ENCODE data around the gene STAT1.
A peak's percentile ranks its signal among the peaks of the same experiment; 100 is the strongest.

STAT1 gene

GRCh38 chr2:191013932-191014652 lies at the start of gene STAT1:
Gene STAT1 (minus strand): TSS chr2:191014171. CDS start chr2:191010003, 4,168 bp downstream.
- DNase-seq: peak; percentile 98

DNA sequence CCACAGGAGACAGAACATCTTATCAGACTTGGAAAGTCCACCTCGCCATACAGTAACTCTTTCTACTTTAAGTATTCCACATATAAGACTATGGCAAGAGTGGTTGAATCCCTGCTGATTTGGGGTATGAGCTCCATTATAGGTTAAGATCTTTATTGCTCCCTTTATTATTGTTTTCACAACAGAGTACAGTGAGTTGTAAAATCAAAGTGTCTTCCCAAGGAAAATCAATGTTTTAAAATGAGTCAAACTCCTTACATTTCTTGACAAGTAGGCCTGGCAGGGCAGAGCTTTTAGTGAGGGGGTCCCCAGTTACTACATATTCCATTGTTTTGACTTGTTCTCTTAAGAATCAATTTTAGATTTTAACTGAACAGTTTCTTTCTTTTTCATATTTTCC lies 49.6 kb upstream of the STAT1 start:
- DNase-seq: no peak

GRCh38 chr2:191061381-191061980 lies 47.5 kb upstream of the STAT1 start:
- no peak for DNase-seq

- no peak for DNase-seq
Observed at GRCh38 chr2:191059308-191059707, 45.3 kb upstream of the STAT1 start.

DNA sequence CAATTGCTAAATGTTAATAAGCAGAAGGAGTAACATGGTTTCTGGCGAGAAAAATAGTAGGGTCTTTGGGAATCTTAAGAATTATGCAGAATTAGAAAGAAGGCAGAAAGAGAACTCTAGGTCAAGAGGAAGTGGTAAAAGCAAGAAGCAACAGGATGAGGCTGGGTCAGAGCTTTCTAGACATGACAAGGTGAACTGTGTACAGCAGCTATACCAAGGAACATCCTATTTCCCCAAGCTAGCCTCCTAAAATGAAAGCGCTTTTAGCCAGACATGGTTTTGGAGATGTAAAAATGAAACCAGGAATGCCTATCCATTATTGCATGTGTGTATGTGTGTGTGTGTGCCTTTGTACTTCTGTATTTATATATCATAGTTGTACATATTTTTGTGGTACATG lies 42.3 kb upstream of the STAT1 start:
- no peak for DNase-seq

DNA sequence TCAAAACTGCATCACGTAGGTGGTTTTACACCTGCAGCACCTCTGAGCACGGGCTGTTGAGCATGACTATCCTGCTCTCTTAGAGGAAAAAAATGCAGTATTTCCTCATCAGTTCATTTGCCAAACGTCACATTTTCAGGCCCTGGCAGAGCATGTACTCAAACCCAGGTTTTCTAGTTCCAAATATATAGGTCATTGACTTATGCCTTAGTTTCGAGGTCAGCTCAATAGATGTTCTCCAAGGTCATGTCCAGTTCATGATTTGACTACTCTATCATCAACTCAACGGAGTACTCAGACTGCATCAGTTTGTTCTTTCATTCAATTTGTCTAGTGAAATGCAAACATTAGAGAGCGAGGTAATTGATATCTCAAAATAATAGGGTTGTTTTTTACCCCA lies 39.3 kb upstream of the STAT1 start:
- no peak for DNase-seq

DNA sequence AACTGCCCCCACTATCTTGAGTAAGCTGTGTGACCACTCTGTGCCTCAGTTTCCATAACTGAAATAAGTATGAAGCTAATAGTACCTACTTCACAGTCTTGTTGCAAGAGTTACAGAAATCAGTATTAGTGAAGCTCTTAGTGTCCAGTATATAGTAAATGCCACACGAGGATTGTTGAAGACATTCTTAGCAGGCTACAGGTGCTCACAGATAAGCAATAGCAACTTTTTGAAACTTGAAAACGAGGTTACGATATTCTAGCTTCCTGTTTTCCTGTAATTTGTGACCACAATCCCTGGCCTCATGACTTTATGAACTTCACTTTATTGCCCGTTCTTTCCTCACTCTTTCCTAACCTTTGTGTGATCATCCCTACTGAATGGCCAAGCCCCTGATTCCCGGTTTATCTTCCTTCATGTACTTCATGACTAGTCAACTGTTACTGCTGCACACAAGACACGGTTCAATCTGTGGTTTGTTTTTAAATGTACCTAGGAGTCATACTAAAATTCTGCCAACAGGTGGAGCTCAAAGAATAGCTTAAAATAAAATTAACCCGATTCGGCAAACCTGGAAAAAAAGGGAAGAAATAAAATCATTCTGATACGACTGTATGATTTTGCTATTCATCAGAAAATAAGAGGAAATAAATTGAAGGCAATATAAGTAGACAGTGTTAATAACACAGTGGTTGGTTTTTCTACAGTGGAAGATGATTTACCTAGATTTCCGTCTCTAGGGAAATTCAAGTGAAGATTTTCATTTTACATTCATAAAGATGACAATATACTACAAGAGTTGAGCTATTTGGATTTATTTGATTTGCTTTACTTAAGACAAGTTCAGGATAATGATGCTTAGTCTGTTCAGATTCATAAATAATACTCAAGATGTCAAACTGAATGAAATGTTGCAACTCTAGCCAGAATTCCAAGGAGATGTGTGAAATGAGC lies 38.1 kb upstream of the STAT1 start:
- no peak for DNase-seq

- no peak for DNase-seq
Observed at GRCh38 chr2:191051177-191051576, 37.2 kb upstream of the STAT1 start.

- DNase-seq: no peak
Observed at GRCh38 chr2:191050640-191050987, 36.6 kb upstream of the STAT1 start.

DNA sequence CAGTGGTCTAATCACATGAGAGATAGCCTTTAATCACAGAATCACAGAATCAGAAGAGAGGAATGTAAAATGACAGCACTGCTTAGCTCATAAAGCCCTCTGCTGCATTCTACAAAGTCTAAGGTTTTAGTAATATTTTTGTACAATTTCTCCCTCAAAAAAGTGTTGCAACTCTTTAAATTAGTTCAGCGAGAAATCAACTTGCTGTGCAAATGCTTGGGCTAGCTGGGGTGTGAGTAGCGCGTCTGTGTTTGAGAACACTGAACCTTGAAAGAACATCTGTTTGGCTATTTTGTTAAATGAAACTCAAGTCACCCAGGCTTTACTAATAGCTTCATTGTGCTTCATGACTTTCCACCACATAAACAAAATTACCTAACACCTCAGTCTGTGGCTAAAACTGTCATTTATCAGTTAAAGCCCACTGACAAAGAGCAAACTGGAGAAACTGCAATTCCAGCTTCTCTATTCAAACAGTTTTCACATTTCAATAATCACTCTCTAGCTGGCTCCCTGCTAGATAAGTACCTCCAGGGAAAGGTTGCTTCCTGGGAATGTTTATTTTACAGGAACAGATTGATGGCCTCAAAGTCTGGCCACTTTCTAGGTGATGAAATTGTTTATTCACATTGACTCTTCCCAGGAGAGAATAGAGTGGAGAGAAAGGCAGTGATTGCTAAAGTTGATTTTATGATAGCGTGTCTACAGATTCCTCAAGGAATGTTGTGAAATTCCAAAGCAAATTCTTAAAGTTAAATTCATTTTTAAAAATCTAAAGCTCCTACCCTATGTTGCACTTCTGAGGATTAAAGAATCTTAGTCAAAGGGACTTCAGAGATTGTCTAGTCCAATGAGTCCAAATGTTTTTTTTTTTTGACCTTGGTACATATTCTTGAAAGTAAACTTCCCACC lies 36.0 kb upstream of the STAT1 start:
- no peak for DNase-seq

DNA sequence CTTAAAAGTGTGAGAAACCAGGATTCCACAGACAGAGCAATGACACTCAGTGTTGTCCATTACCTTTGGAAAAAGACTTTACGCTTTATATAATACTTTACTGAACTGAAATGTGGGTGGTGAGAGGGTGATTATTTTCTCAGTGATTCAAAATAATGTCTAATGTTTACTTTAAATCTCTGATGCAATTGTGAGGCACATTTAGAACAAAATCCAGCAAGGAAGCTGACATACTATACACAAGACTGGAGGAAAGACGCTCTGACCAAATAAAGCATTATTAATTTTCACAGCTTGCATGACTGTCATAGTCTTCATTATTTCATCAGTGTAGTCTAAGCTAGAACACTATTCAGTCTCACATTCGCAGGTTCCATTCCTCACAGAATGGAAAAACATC lies 34.1 kb upstream of the STAT1 start:
- no peak for DNase-seq

- no peak for DNase-seq
Observed at GRCh38 chr2:191045141-191045540, 31.2 kb upstream of the STAT1 start.

- DNase-seq: no peak
Observed at GRCh38 chr2:191043438-191043837, 29.5 kb upstream of the STAT1 start.

DNA sequence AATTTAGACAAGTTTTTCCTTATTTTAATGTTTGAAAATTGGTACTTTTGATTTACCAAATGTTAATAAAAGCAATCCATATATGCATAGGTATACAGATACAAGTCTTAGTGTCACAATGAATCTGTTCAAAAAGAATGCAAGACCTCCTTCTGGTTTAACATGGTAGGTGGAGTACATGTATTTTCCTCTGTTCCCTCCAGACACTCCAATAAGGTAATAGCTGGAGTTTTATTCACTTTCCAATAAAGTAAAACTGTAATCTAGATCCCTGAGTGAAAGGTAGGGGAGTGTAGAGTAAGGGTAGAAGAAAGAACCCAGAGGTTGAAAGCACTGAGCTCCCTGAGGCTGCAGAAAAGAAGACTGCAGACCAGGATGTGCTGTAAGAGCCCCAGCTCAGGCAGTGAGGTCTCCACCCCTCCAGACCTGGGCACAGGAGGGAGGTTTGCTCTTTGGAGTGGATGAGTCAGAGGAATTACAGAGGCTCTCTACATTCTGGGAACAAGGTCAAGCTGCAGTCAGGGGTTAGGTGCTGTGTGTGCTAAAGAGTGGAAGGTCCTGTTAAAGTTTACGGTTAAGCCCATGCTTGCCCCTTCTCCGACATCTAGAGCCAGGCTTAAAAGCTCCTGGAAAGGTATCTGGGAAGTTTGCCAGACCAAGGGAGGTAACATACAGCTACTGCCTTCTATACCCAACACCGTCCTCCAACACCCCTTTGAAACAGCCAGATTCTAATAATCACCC lies 27.6 kb upstream of the STAT1 start:
- no peak for DNase-seq

GRCh38 chr2:191039616-191040015 lies 25.6 kb upstream of the STAT1 start:
- DNase-seq: no peak

DNA sequence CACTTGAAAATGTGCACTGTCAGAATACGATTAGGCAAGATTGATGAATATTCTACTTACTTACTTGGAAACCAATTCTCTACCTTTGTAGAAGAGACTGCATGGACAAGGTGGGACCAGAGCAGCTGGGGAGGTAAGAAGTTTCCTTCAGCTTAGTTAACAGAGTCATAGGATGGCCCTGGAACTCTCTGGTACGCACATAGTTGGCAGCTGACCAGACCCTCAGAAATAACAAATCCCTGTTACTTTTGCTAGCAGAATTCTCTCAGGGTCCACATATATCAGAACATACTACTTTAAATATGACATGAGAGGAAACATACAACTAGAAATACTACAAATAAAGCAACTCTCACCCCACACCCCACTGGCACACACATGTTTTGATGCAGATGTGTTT lies 24.8 kb upstream of the STAT1 start:
- DNase-seq: no peak

- no peak for DNase-seq
Observed at GRCh38 chr2:191038241-191038725, 24.3 kb upstream of the STAT1 start.

DNA sequence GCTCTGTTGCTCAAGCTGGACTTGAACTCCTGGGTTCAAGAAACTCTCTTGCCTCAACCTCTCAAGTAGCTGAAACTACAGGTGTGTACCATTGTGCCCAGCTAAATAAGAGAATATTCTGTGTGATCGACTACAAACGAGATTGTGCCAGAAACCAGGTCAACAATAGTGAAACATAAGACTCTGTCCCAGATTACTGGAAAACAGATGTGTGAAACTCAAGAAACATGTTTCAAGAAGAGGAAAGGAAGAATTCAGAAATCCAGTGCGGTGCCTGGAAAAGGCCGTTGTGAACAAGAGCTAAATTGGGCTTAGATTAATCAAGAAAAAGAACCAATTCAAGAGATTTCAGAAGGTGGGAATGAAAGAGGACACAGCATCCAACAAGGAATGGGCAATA lies 23.4 kb upstream of the STAT1 start:
- DNase-seq: no peak

- DNase-seq: no peak
Observed at GRCh38 chr2:191036363-191036762, 22.4 kb upstream of the STAT1 start.

DNA sequence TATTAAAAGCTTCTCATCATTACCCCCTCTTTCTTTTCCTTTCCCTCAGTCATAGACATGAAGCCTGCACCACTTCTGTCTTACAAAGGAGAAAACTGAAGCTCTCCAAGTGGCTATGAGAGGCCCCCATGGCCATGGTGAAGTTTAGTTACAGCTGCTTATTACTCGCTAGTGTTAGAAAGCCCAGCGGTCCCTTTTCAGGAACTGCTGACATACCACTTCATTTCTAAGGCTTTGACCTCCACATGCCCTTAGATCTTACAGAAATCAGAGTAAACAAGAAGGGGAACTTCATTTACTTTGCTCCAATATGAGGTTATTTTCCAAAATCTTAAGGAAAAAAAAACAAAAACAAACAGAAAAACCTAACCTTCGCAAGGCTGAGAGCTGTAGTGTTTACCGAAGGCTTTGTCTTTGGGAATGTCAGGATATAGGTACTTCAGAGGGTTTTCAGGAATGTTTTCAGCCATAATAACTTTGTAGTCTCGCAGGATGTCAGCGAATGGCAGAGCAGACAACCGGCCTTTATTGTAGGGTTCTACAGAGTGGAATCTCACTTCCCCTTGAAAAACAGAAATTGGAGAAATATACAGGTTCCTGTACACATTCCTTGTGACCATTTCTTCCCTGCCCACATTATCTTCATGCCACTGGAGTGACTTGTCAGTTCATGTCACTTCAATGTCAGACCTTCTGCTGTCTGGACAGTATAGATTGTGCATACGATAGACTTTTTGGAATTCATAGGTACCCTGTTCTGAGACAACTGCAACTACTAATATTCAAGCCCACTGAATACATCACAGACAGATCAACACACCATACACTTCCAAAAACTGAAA lies 18.8 kb upstream of the STAT1 start:
- DNase-seq: no peak

GRCh38 chr2:191031256-191031655 lies 17.3 kb upstream of the STAT1 start:
- DNase-seq: no peak
